HepG2 (cell line): ENCODE results near the gene LUC7L2. TPM values are rescaled to one million over a fixed set of nuclear protein-coding genes. Genes with fewer than 3 reads are reported as not detected.

Experiments used
- HMG20A ChIP-seq: IDR thresholded peaks from 2 replicates; pipeline ENCODE4 v1.6.1; 2016; ENCODE audit warnings: borderline replicate concordance
- ISL2 ChIP-seq: sonication (generic); formaldehyde crosslinking; IDR thresholded peaks from 2 replicates; pipeline ENCODE4 v1.5.0; 2020; ENCODE audit warnings: missing genetic modification reagents
- KDM1A ChIP-seq: IDR thresholded peaks from 2 replicates; pipeline ENCODE4 v1.6.1; 2016; ENCODE audit warnings: missing compliant biosample characterization
- NFYB ChIP-seq: sonication (generic); formaldehyde crosslinking; IDR thresholded peaks from 2 replicates; pipeline ENCODE4 v1.4.0; 2020; ENCODE audit warnings: missing genetic modification reagents
- SNAI1 ChIP-seq: sonication (generic); formaldehyde crosslinking; IDR thresholded peaks from 2 replicates; pipeline ENCODE4 v1.5.0; 2020; ENCODE audit warnings: mild to moderate bottlenecking, missing genetic modification reagents, borderline replicate concordance
- SNAPC4 ChIP-seq: sonication (generic); formaldehyde crosslinking; IDR thresholded peaks from 2 replicates; pipeline ENCODE4 v1.4.0; 2020; ENCODE audit warnings: mild to moderate bottlenecking, missing genetic modification reagents
- SYNCRIP ChIP-seq: fragments of 200-400 bp; formaldehyde crosslinking; IDR thresholded peaks from 2 replicates; pipeline ENCODE4 v1.6.1; 2018; ENCODE audit warnings: mild to moderate bottlenecking, low read depth, low read length; ENCODE audit not compliant: insufficient read depth
- TAF1 ChIP-seq: sonication (generic); formaldehyde crosslinking; IDR thresholded peaks from 2 replicates; pipeline ENCODE4 v1.4.0; 2020; ENCODE audit warnings: missing genetic modification reagents
- ZNF562 ChIP-seq: sonication (generic); formaldehyde crosslinking; IDR thresholded peaks from 2 replicates; pipeline ENCODE4 v1.8.0; 2022; ENCODE audit warnings: missing genetic modification reagents, borderline replicate concordance
- ZNF670 ChIP-seq: sonication (generic); formaldehyde crosslinking; IDR thresholded peaks from 2 replicates; pipeline ENCODE4 v1.8.0; 2022; ENCODE audit warnings: mild to moderate bottlenecking, missing genetic modification reagents, borderline replicate concordance
- ZNF703 ChIP-seq: sonication (generic); formaldehyde crosslinking; IDR thresholded peaks from 2 replicates; pipeline ENCODE4 v1.5.1; 2020; ENCODE audit warnings: missing genetic modification reagents, mild to moderate bottlenecking, moderate library complexity, borderline replicate concordance
- ZNF761 ChIP-seq: sonication (generic); formaldehyde crosslinking; conservative IDR thresholded peaks from 2 replicates; pipeline ENCODE4 v1.4.0; 2020; ENCODE audit warnings: mild to moderate bottlenecking, missing genetic modification reagents
- ZNF891 ChIP-seq: sonication (generic); formaldehyde crosslinking; IDR thresholded peaks from 2 replicates; pipeline ENCODE4 v1.5.0; 2020; ENCODE audit warnings: mild to moderate bottlenecking, missing genetic modification reagents
- polyA plus RNA-seq, 8 experiments: library from polyadenylated mRNA; depleted of rRNA in 3 of 8; stranded (reverse) in 7 of 8; unstranded in 1 of 8; fragments of >200 nt; fragmentation: Illumina TruSeq in 4 of 8; extraction: Trizol in 4 of 8; gene quantifications; 2 replicates each; pipeline versions ENCODE4 v1.2.1 to v1.2.3, GENCODE V29; 2011 to 2016; ENCODE audit warnings: low read depth in 4 of 8, missing spikeins in 1 of 8, mixed read lengths in 1 of 8; ENCODE audit not compliant: insufficient read depth in 1 of 8
- total RNA-seq, 5 experiments: library from RNA; depleted of rRNA; stranded (reverse); fragments of >200 nt; fragmentation: Illumina TruSeq; extraction: Trizol; gene quantifications; 2 replicates each; pipeline ENCODE4 v1.2.3, GENCODE V29; 2016; ENCODE audit warnings: low read depth in 1 of 5
- TF ChIP-seq, protein P1 (sequence below): sonication (generic); formaldehyde crosslinking; IDR thresholded peaks from 2 replicates; pipeline ENCODE4 v1.5.0; 2020; ENCODE audit warnings: mild to moderate bottlenecking, missing genetic modification reagents, borderline replicate concordance
- TF ChIP-seq, protein P2 (sequence below): IDR thresholded peaks from 2 replicates; pipeline ENCODE4 v1.6.1; 2016; ENCODE audit warnings: control low read depth

The LUC7L2 gene
- total and polyA plus RNA-seq, 2 of the 13 experiments (the other 11 are each of a cell fraction or from before 2014, with no cell fraction given) = 17.9 to 50.7 TPM

DNA sequence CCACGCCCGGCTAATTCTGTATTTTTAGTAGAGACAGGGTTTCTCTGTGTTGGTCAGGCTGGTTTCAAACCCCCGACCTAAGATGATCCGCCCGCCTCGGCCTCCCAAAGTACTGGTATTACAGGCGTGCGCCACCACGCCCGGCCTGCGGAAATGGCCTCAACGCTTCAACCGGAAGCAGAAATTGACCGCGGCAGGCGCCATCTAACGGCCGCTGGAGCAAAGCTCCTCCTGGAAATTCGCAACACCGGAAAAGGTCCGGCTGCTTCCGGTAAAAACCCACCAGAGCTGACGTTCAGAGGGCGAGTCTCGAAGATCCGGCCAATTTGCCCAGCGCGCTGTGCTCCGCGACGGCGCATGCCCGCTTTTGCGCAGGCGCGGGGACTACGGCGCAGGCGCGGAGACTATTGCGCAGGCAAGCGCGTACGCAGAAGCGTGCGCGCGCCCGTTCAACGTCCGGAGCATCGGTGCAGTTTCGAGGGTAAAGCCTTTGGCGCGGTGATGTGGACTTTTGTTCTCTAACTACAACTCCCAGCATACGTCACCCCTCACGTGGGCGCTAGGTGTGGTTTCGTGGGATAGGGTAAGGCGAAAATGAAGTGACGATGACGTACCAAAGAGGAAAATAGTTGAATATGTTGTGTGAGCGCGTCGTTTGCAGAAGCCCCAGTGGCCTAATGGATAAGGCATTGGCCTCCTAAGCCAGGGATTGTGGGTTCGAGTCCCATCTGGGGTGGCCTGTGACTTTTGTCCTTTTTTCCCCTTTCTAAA, 19.5 kb upstream of the LUC7L2 start (continued):
- TF ChIP-seq, protein P1, sequence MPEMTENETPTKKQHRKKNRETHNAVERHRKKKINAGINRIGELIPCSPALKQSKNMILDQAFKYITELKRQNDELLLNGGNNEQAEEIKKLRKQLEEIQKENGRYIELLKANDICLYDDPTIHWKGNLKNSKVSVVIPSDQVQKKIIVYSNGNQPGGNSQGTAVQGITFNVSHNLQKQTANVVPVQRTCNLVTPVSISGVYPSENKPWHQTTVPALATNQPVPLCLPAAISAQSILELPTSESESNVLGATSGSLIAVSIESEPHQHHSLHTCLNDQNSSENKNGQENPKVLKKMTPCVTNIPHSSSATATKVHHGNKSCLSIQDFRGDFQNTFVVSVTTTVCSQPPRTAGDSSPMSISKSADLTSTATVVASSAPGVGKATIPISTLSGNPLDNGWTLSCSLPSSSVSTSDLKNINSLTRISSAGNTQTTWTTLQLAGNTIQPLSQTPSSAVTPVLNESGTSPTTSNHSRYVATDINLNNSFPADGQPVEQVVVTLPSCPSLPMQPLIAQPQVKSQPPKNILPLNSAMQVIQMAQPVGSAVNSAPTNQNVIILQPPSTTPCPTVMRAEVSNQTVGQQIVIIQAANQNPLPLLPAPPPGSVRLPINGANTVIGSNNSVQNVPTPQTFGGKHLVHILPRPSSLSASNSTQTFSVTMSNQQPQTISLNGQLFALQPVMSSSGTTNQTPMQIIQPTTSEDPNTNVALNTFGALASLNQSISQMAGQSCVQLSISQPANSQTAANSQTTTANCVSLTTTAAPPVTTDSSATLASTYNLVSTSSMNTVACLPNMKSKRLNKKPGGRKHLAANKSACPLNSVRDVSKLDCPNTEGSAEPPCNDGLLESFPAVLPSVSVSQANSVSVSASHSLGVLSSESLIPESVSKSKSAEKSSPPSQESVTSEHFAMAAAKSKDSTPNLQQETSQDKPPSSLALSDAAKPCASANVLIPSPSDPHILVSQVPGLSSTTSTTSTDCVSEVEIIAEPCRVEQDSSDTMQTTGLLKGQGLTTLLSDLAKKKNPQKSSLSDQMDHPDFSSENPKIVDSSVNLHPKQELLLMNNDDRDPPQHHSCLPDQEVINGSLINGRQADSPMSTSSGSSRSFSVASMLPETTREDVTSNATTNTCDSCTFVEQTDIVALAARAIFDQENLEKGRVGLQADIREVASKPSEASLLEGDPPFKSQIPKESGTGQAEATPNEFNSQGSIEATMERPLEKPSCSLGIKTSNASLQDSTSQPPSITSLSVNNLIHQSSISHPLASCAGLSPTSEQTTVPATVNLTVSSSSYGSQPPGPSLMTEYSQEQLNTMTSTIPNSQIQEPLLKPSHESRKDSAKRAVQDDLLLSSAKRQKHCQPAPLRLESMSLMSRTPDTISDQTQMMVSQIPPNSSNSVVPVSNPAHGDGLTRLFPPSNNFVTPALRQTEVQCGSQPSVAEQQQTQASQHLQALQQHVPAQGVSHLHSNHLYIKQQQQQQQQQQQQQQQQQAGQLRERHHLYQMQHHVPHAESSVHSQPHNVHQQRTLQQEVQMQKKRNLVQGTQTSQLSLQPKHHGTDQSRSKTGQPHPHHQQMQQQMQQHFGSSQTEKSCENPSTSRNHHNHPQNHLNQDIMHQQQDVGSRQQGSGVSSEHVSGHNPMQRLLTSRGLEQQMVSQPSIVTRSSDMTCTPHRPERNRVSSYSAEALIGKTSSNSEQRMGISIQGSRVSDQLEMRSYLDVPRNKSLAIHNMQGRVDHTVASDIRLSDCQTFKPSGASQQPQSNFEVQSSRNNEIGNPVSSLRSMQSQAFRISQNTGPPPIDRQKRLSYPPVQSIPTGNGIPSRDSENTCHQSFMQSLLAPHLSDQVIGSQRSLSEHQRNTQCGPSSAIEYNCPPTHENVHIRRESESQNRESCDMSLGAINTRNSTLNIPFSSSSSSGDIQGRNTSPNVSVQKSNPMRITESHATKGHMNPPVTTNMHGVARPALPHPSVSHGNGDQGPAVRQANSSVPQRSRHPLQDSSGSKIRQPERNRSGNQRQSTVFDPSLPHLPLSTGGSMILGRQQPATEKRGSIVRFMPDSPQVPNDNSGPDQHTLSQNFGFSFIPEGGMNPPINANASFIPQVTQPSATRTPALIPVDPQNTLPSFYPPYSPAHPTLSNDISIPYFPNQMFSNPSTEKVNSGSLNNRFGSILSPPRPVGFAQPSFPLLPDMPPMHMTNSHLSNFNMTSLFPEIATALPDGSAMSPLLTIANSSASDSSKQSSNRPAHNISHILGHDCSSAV (CRISPR knock-in tag) = no peak
- peak; percentile 40; the same call in 1 of the 2 replicates for TF ChIP-seq TAF1 (CRISPR knock-in tag)
- TF ChIP-seq SNAPC4 = peak; percentile 61; the same call in 1 of the 2 replicates
- no peak for TF ChIP-seq ZNF562 (CRISPR knock-in tag)
- TF ChIP-seq ZNF703 = no peak
- TF ChIP-seq ZNF891 (CRISPR knock-in tag) = no peak
- no peak for TF ChIP-seq SYNCRIP
- no peak for TF ChIP-seq SNAI1 (CRISPR knock-in tag)
- TF ChIP-seq KDM1A = peak; percentile 79; the same call in 1 of the 2 replicates
- TF ChIP-seq ZNF761 (CRISPR knock-in tag) = peak; percentile 93; the same call in 1 of the 2 replicates
- TF ChIP-seq HMG20A (CRISPR knock-in tag) = no peak
- peak; percentile 48; the same call in 1 of the 2 replicates for TF ChIP-seq ISL2 (CRISPR knock-in tag)
- TF ChIP-seq ZNF670 (CRISPR knock-in tag) = peak; percentile 65; the same call in 1 of the 2 replicates
- TF ChIP-seq NFYB = no peak; the same call in 1 of the 2 replicates
- TF ChIP-seq, protein P2, sequence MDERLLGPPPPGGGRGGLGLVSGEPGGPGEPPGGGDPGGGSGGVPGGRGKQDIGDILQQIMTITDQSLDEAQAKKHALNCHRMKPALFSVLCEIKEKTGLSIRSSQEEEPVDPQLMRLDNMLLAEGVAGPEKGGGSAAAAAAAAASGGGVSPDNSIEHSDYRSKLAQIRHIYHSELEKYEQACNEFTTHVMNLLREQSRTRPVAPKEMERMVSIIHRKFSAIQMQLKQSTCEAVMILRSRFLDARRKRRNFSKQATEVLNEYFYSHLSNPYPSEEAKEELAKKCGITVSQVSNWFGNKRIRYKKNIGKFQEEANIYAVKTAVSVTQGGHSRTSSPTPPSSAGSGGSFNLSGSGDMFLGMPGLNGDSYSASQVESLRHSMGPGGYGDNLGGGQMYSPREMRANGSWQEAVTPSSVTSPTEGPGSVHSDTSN (CRISPR knock-in tag) = no peak
